Lower lobe of right lung (tissue), 2 donors: ENCODE measurements around the gene FZR1. TPM values are rescaled to one million over a fixed set of nuclear protein-coding genes. Genes with fewer than 3 reads are reported as not detected.
A peak's percentile ranks its signal among the peaks of the same experiment; 100 is the strongest.

ENCODE experiments used
- ATAC-seq, 2 donors: fragments of 200-7000 bp; cut with Tn5 transposase; one replicate each; pipeline ENCODE4 v1.9.1; 2020 to 2022; ENCODE audit warnings: mild to moderate bottlenecking in 2 of 2, moderate library complexity in 2 of 2
- DNase-seq: peaks from one replicate; pipeline ENCODE4 v3.0.0-alpha.2; 2020
- H3K27ac ChIP-seq: fragments of 200-600 bp; one replicate; pipeline ENCODE4 v1.8.0; 2022
- H3K27me3 ChIP-seq: fragments of 200-600 bp; one replicate; pipeline ENCODE4 v1.8.0; 2022; ENCODE audit warnings: low read depth
- H3K36me3 ChIP-seq: fragments of 200-600 bp; one replicate; pipeline ENCODE4 v1.8.0; 2022; ENCODE audit warnings: mild to moderate bottlenecking
- H3K4me1 ChIP-seq: fragments of 200-600 bp; one replicate; pipeline ENCODE4 v1.8.0; 2022
- H3K4me3 ChIP-seq: fragments of 200-600 bp; one replicate; pipeline ENCODE4 v1.8.0; 2022; ENCODE audit warnings: mild to moderate bottlenecking
- H3K9me3 ChIP-seq: fragments of 200-600 bp; one replicate; pipeline ENCODE4 v1.8.0; 2022
- intact Hi-C: fragments of 100-400 bp; cut with DNase I; formaldehyde crosslinking; loops from one replicate; pipeline ENCODE4 v1.11.0; 2022
- total RNA-seq: library from RNA; stranded (reverse); fragmentation: NEBNext Ultra II Directional; extraction: Animal tissue kit (Norgen Biotek cat#: 25700); gene quantifications from one replicate; pipeline ENCODE4 v1.2.1, GENCODE V29; 2021
- TF ChIP-seq, protein P1 (sequence below): fragments of 200-600 bp; IDR thresholded peaks from one replicate; pipeline ENCODE4 v1.8.0; 2022; ENCODE audit warnings: antibody characterized with exemption, mild to moderate bottlenecking
- donor health status: DM: no; HTN: yes; CAD: no; lungs with severe emphysema.

FZR1 gene
- total RNA-seq, 1 donor from 2014 or later = 34.1 TPM

DNA sequence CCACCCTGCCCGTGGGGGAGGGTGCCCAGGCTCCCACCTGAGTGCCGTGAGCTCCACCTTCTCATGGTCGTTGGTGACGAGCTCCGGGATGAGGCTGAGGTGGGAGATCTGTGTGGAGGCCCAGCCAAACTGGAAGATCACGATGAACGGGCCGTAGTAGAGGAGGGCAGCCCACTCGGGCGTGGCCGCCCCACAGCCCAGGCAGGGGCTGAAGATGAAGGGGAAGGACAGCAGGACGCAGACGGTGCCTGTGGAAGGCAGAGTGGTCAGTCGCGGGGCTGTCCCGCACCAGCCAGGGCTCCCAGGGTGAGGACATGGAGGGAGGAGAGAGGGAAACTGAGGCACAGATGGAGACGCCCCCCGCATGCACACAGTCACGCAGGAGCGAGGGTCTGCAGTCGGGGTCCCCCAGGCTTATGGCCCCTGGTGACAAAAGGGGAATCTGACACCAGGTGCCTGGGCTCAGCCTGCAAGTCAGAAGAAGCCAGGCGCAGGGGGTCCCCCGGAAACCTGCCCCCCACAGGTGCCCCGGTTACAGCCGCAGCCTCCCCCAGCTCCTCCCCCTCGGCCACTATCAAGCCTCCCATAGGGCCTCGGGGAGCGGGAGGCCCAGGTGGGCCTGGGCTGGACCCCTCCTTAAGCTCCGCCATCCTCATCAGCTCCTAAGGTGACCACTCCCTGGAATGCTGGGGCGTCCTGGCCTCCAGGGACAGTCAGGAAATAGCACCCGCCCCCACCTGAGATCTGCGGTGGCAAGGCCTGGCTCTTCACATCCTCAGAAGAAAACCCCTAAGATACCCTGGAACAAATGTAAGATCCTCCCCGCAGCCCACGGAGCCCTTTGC is 45.1 kb downstream of the FZR1 start:
- intact Hi-C loops = no loop called here
- H3K36me3 ChIP-seq = peaks cover 28% of the 10 kb centered on the region
- H3K27me3 ChIP-seq = no peaks in the 10 kb centered on the region
- TF ChIP-seq, protein P1, sequence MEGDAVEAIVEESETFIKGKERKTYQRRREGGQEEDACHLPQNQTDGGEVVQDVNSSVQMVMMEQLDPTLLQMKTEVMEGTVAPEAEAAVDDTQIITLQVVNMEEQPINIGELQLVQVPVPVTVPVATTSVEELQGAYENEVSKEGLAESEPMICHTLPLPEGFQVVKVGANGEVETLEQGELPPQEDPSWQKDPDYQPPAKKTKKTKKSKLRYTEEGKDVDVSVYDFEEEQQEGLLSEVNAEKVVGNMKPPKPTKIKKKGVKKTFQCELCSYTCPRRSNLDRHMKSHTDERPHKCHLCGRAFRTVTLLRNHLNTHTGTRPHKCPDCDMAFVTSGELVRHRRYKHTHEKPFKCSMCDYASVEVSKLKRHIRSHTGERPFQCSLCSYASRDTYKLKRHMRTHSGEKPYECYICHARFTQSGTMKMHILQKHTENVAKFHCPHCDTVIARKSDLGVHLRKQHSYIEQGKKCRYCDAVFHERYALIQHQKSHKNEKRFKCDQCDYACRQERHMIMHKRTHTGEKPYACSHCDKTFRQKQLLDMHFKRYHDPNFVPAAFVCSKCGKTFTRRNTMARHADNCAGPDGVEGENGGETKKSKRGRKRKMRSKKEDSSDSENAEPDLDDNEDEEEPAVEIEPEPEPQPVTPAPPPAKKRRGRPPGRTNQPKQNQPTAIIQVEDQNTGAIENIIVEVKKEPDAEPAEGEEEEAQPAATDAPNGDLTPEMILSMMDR = no peak
- no peak overlapping the region for H3K27ac ChIP-seq
- ATAC-seq = no peak
- H3K4me3 ChIP-seq = no peak overlapping the region
- peak; percentile 36 for DNase-seq
- no peaks in the 10 kb centered on the region for H3K9me3 ChIP-seq
- H3K4me1 ChIP-seq = peaks cover 38% of the 10 kb centered on the region

DNA sequence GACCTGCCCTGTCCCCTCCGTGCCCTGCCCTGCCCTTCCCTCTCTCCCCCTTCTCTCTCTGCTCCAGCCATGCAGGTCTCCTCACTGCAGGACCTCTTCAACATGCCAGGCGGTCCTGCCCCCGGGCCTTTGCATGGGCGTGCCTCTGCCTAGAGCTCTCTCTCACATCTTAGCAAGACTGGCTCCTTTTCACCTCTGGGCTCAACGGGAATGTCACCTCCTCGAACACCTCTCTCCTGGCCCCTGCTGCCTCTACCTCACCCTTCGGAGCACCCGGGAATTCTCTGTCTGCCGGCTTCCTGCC is 45.6 kb downstream of the FZR1 start:
- TF ChIP-seq, protein P1 = no peak
- peaks cover 40% of the 10 kb centered on the region for H3K4me1 ChIP-seq
- H3K36me3 ChIP-seq = peaks cover 23% of the 10 kb centered on the region
- H3K9me3 ChIP-seq = no peaks in the 10 kb centered on the region
- peak; percentile 31 for DNase-seq
- ATAC-seq = no peak
- no peak overlapping the region for H3K27ac ChIP-seq
- H3K27me3 ChIP-seq = no peaks in the 10 kb centered on the region
- H3K4me3 ChIP-seq = no peak overlapping the region
- intact Hi-C loops = no loop called here

DNA sequence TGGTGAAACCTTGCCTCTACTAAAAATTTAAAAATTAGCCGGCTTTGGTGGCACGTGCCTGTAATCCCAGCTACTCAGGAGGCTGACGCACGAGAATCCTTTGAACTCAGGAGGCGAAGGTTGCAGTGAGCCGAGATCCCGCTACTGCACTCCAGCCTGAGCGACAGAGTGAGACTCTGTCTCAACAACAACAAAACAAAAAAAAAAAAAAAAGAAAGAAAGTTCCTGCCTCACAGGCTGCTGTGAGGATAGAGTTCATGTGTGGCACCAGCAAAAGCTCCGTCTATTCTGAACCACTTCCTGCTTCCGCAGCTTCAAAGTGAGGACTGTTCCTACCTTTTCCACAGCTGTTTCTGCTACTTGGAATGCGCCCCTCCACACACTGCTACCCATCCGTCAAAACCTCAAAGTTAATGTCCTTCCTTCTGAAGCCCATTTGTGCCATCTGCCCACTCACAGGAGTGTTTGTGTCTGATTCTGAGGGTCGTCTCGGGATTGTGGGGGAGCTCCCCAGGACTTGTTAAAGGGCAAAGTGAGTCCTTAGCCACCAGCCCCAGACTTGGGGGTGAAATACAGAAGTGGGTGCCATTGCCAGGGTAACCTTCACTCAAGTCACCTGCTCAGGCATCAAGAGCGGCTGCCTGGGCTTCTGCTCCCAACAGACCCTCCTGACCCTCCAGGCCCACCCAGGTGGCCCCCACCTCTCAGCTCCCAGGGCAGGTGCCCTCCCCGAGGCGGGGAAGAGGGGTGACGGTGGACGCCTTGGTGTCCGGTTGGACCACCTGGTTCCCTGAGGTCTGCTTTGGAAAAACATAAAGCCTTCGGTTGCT is 48.4 kb downstream of the FZR1 start:
- intact Hi-C loops = no loop called here
- DNase-seq = no peak
- TF ChIP-seq, protein P1 = no peak
- Histone ChIP-seq H3K36me3 (no peaks in the 10 kb centered on the region), H3K4me3 (peak overlapping the region; percentile 23), H3K27me3 (no peaks in the 10 kb centered on the region), H3K4me1 (peaks cover 48% of the 10 kb centered on the region), H3K27ac (peak overlapping the region; percentile 62), H3K9me3 (no peaks in the 10 kb centered on the region)
- no peak for ATAC-seq

DNA sequence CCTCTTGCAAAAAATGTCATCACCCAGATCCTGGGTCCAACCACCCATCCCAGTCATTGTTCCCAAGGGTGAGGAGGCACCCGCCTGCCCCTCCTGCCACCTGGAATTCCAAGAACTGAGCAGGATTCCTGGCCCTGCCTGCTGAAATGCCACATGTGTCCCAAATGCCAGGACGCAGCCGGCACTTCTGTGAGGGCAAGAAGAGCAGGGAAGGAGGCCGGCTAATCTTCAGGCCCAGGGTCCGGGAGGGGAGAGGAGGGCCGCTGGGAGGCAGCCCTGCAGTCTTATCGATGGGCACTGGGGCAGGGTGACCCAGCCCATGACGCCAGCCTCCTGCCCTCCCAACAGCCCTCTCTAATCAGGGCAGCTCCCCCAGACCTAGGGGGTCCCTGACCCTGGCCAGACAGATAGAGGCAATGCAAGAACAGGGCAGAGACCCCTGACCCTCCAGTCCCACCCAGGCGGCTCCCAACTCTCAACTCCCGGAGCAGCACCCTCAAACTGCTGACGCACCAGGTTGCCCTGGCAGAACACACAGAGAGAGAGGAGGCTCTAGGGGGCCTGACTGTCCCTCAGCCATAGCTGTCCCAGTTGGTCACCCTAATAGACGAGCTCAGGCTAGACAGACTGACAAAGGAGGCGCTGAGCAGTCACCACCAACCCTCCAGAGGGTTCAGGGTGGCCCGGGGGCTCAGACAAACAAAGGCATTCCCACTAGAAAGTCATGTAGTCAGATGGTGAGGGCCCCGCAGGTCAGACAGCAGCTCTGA is 49.7 kb downstream of the FZR1 start:
- H3K9me3 ChIP-seq = no peaks in the 10 kb centered on the region
- H3K27ac ChIP-seq = no peak overlapping the region
- peak overlapping the region; percentile 95 for H3K4me3 ChIP-seq
- H3K36me3 ChIP-seq = no peaks in the 10 kb centered on the region
- H3K27me3 ChIP-seq = no peaks in the 10 kb centered on the region
- TF ChIP-seq, protein P1 = no peak
- intact Hi-C loops = no loop called here
- peaks cover 48% of the 10 kb centered on the region for H3K4me1 ChIP-seq
- ATAC-seq = no peak
- peak; percentile 40 for DNase-seq

DNA sequence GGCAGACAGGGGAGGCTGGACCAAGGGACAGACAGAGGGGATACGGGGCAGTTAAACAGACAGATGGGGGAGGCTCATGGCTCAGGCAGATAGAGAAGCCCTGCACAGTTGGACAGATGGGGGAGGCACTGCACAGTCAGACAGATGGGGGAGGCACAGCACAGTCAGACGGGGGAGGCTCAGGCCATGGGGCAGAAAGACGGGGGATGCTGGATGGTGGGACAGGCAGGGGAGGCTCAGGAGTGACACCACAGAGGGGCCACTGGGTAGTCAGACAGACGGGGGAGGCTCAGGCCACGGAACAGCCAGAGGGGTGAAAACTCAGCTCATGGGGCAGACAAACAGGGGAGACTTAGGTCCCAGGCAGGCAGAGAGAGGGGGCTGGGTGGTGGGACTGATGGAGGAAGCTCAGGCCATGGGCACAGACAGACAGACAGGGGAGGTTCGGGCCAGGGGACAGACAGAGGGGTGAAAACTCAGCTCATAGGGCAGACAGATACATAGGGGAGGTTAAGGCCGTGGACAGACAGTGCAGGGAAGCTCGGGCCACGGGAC is 50.4 kb downstream of the FZR1 start:
- TF ChIP-seq, protein P1 = no peak
- no peak for DNase-seq
- Histone ChIP-seq H3K4me3 (peak overlapping the region; percentile 95), H3K4me1 (peaks cover 48% of the 10 kb centered on the region), H3K27me3 (no peaks in the 10 kb centered on the region), H3K27ac (peak overlapping the region; percentile 87), H3K9me3 (no peaks in the 10 kb centered on the region), H3K36me3 (no peaks in the 10 kb centered on the region)
- intact Hi-C loops = no loop called here
- no peak for ATAC-seq
